Neural progenitor cell (in vitro differentiated cells): ENCODE measurements around the gene VWA3A.

Source experiments
- EZH2 ChIP-seq: fragments of 200-600 bp; sonication (generic); IDR thresholded peaks from 2 replicates; pipeline ENCODE4 v1.6.1; 2017; ENCODE audit warnings: antibody characterized with exemption, mild to moderate bottlenecking, moderate library complexity
- EZH2phosphoT487 ChIP-seq: fragments of 200-600 bp; sonication (generic); IDR thresholded peaks from 2 replicates; pipeline ENCODE4 v1.6.1; 2017; ENCODE audit warnings: antibody characterized with exemption
- TF ChIP-seq, protein P1 (sequence below): fragments of 200-600 bp; sonication (generic); IDR thresholded peaks from 2 replicates; pipeline ENCODE4 v1.5.1; 2017; ENCODE audit warnings: antibody characterized with exemption, mild to moderate bottlenecking

- no peak for TF ChIP-seq EZH2
- TF ChIP-seq, protein P1, sequence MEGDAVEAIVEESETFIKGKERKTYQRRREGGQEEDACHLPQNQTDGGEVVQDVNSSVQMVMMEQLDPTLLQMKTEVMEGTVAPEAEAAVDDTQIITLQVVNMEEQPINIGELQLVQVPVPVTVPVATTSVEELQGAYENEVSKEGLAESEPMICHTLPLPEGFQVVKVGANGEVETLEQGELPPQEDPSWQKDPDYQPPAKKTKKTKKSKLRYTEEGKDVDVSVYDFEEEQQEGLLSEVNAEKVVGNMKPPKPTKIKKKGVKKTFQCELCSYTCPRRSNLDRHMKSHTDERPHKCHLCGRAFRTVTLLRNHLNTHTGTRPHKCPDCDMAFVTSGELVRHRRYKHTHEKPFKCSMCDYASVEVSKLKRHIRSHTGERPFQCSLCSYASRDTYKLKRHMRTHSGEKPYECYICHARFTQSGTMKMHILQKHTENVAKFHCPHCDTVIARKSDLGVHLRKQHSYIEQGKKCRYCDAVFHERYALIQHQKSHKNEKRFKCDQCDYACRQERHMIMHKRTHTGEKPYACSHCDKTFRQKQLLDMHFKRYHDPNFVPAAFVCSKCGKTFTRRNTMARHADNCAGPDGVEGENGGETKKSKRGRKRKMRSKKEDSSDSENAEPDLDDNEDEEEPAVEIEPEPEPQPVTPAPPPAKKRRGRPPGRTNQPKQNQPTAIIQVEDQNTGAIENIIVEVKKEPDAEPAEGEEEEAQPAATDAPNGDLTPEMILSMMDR = no peak
- TF ChIP-seq EZH2phosphoT487 = no peak
Observed at GRCh38 chr16:22198547-22199293, 106.4 kb downstream of the VWA3A start.
